CD14-positive monocyte (primary cell): ENCODE data around the gene NOP58. TPM values are rescaled to one million over a fixed set of nuclear protein-coding genes. Genes with fewer than 3 reads are reported as not detected.
"Not testable (repeated sequence)": the region's sequence is repeated elsewhere in the genome, so short reads cannot be mapped to it uniquely, and the experiment has no call there.

Source experiments
- DNase-seq, 3 donors: peaks; one replicate each; pipeline ENCODE4 v3.0.0-alpha.2; 2011 to 2022
- H2AFZ ChIP-seq: 2 replicates; pipeline ENCODE4 v1.6.0; 2012; ENCODE audit warnings: mild to moderate bottlenecking, low read depth, low read length, inconsistent platforms; ENCODE audit not compliant: insufficient read depth, poor library complexity, severe bottlenecking
- H3K27ac ChIP-seq, 2 donors: 1 replicate in 1 of 2; 2 replicates in 1 of 2; pipeline ENCODE4 v1.5.1; 2012 to 2013; ENCODE audit warnings: low read length in 2 of 2, control low read depth in 1 of 2, inconsistent platforms in 1 of 2, low read depth in 1 of 2, mild to moderate bottlenecking in 1 of 2
- H3K27me3 ChIP-seq, 2 donors: one replicate each; pipeline versions ENCODE4 v1.6.0 to v1.6.1; 2011 to 2013; ENCODE audit warnings: low read length in 2 of 2; ENCODE audit not compliant: control insufficient read depth in 2 of 2, insufficient read depth in 2 of 2
- H3K36me3 ChIP-seq, 2 donors: replicated peaks in 1 of 2; 1 replicate in 1 of 2; 2 replicates in 1 of 2; pipeline versions ENCODE4 v1.5.1 to v1.6.1; 2012 to 2013; ENCODE audit warnings: low read length in 2 of 2, control low read depth in 1 of 2, inconsistent platforms in 1 of 2, mild to moderate bottlenecking in 1 of 2; ENCODE audit not compliant: insufficient read depth in 2 of 2, control insufficient read depth in 1 of 2
- H3K4me1 ChIP-seq, 2 donors: 1 replicate in 1 of 2; 2 replicates in 1 of 2; pipeline versions ENCODE4 v1.5.1 to v1.6.1; 2012 to 2013; ENCODE audit warnings: low read length in 2 of 2, control low read depth in 1 of 2, inconsistent platforms in 1 of 2, mild to moderate bottlenecking in 1 of 2, moderate library complexity in 1 of 2; ENCODE audit not compliant: insufficient read depth in 2 of 2, control insufficient read depth in 1 of 2
- H3K4me2 ChIP-seq: replicated peaks from 2 replicates; pipeline ENCODE3; 2012; ENCODE audit warnings: low read length, moderate library complexity, mild to moderate bottlenecking; ENCODE audit not compliant: poor library complexity, severe bottlenecking; ENCODE audit errors: extremely low read depth
- H3K4me3 ChIP-seq, 3 experiments: fragments of 200-600 bp in 1 of 3; sonication (generic) in 1 of 3; replicated peaks in 1 of 3; 1 replicate in 2 of 3; 2 replicates in 1 of 3; pipeline ENCODE4 v1.5.1; 2011 to 2013; ENCODE audit warnings: low read length in 3 of 3, mild to moderate bottlenecking in 3 of 3, control low read depth in 2 of 3, low read depth in 2 of 3, inconsistent platforms in 1 of 3, moderate library complexity in 1 of 3
- H3K79me2 ChIP-seq: 2 replicates; pipeline ENCODE4 v1.6.0; 2012; ENCODE audit warnings: mild to moderate bottlenecking, control low read depth, inconsistent platforms, low read length, moderate library complexity; ENCODE audit not compliant: insufficient read depth
- H3K9ac ChIP-seq: 2 replicates; pipeline ENCODE4 v1.6.0; 2017; ENCODE audit warnings: low read length, mild to moderate bottlenecking; ENCODE audit not compliant: insufficient read depth, poor library complexity, severe bottlenecking
- H3K9me3 ChIP-seq, 2 donors: replicated peaks in 1 of 2; 1 replicate in 1 of 2; 2 replicates in 1 of 2; pipeline versions ENCODE4 v1.5.1 to v1.6.1; 2012 to 2013; ENCODE audit warnings: low read length in 2 of 2, control low read depth in 1 of 2; ENCODE audit not compliant: control insufficient read depth in 1 of 2, insufficient read depth in 1 of 2
- H4K20me1 ChIP-seq: 2 replicates; pipeline ENCODE4 v1.6.0; 2012; ENCODE audit warnings: mild to moderate bottlenecking, low read length, control low read depth, moderate library complexity; ENCODE audit not compliant: insufficient read depth
- H3K27ac Mint-ChIP-seq, 7 donors: one replicate each; pipeline ENCODE4 v1.8.0; 2020; ENCODE audit warnings: mild to moderate bottlenecking in 7 of 7, mixed read lengths in 7 of 7, moderate library complexity in 6 of 7, inconsistent platforms in 2 of 7
- H3K27me3 Mint-ChIP-seq, 3 donors: one replicate each; pipeline ENCODE4 v1.8.0; 2021 to 2022; ENCODE audit warnings: low read depth in 3 of 3, mild to moderate bottlenecking in 3 of 3, mixed read lengths in 3 of 3, moderate library complexity in 3 of 3, inconsistent platforms in 1 of 3
- H3K36me3 Mint-ChIP-seq, 2 donors: one replicate each; pipeline ENCODE4 v1.8.0; 2020; ENCODE audit warnings: mixed read lengths in 2 of 2, inconsistent platforms in 1 of 2, mild to moderate bottlenecking in 1 of 2
- H3K4me1 Mint-ChIP-seq: one replicate; pipeline ENCODE4 v1.8.0; 2020; ENCODE audit warnings: mild to moderate bottlenecking, mixed read lengths
- H3K4me3 Mint-ChIP-seq, 2 donors: one replicate each; pipeline ENCODE4 v1.8.0; 2020; ENCODE audit warnings: mild to moderate bottlenecking in 2 of 2, mixed read lengths in 2 of 2, moderate library complexity in 1 of 2
- H3K9me3 Mint-ChIP-seq, 7 donors: one replicate each; pipeline ENCODE4 v1.8.0; 2020 to 2022; ENCODE audit warnings: mixed read lengths in 7 of 7, mild to moderate bottlenecking in 6 of 7, moderate library complexity in 6 of 7, inconsistent platforms in 2 of 7
- WGBS: methylation state at CpG from one replicate; pipeline ENCODE4 v1.1.5; 2013; ENCODE audit warnings: missing lambda C conversion rate; ENCODE audit not compliant: insufficient coverage; 5-methylcytosine and 5-hydroxymethylcytosine counted together
- intact Hi-C, 2 donors: fragments of 100-400 bp; cut with micrococcal nuclease; formaldehyde crosslinking; loops; one replicate each; pipeline versions ENCODE4 v1.15.0 to v1.15.1; 2023
- polyA plus RNA-seq, 3 donors: library from polyadenylated mRNA; depleted of rRNA in 1 of 3; unstranded in 2 of 3; stranded (reverse) in 1 of 3; fragments of 300-500 nt in 2 of 3; fragments of >200 nt in 1 of 3; fragmentation: Illumina TruSeq in 2 of 3; gene quantifications; 1 replicate in 2 of 3; 2 replicates in 1 of 3; pipeline ENCODE4 v1.2.3, GENCODE V29; 2012 to 2021
- TF ChIP-seq, protein P1 (sequence below): fragments of 200-600 bp; IDR thresholded peaks from one replicate; pipeline ENCODE4 v1.8.0; 2022; ENCODE audit warnings: antibody characterized with exemption, mild to moderate bottlenecking

Gene NOP58
- polyA plus RNA-seq, 3 donors, result 19.4 to 25.4 (median 22.5) TPM

DNA sequence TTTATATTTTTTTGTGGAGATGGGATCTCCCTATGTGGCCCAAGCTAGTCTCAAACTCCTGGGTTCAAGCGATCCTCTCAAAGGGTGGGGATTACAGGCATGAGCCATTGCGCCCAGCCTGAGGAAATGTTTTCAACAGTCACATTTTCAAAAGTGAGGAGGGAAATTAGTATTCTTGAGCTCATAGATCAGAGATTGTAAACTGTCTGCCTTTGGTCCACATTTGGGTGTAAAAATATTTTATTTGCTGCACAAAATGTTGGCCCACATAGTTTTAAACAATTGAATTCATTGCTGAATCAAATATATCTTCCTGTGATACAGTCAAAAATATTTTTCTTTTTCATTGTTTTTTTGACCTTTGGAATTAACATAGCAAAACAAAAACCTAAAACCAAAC lies 48.6 kb downstream of the NOP58 start:
- no peak overlapping the region for H3K4me3 ChIP-seq
- no peak overlapping the region for H3K27ac ChIP-seq
- no peaks in the 10 kb centered on the region for H4K20me1 ChIP-seq
- TF ChIP-seq, protein P1, sequence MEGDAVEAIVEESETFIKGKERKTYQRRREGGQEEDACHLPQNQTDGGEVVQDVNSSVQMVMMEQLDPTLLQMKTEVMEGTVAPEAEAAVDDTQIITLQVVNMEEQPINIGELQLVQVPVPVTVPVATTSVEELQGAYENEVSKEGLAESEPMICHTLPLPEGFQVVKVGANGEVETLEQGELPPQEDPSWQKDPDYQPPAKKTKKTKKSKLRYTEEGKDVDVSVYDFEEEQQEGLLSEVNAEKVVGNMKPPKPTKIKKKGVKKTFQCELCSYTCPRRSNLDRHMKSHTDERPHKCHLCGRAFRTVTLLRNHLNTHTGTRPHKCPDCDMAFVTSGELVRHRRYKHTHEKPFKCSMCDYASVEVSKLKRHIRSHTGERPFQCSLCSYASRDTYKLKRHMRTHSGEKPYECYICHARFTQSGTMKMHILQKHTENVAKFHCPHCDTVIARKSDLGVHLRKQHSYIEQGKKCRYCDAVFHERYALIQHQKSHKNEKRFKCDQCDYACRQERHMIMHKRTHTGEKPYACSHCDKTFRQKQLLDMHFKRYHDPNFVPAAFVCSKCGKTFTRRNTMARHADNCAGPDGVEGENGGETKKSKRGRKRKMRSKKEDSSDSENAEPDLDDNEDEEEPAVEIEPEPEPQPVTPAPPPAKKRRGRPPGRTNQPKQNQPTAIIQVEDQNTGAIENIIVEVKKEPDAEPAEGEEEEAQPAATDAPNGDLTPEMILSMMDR, result no peak
- H3K4me2 ChIP-seq, result no peak overlapping the region
- no peaks in the 10 kb centered on the region for H3K27me3 ChIP-seq
- H3K4me1 ChIP-seq, result no peaks in the 10 kb centered on the region
- H3K4me3 Mint-ChIP-seq, result no peak overlapping the region
- intact Hi-C loops, result no loop called here
- peaks cover 9 to 19% of the 10 kb centered on the region in 2 donors for H3K36me3 Mint-ChIP-seq
- H3K27me3 Mint-ChIP-seq, result no peaks in the 10 kb centered on the region
- WGBS, result 80% methylated on average over 1 of the region's 2 CpGs
- H2AFZ ChIP-seq, result no peak overlapping the region
- H3K27ac Mint-ChIP-seq, result no peak overlapping the region
- peaks cover 3 to 10% of the 10 kb centered on the region in 2 donors for H3K36me3 ChIP-seq
- H3K9ac ChIP-seq, result no peak overlapping the region
- no peaks in the 10 kb centered on the region for H3K4me1 Mint-ChIP-seq
- H3K79me2 ChIP-seq, result no peaks in the 10 kb centered on the region
- H3K9me3 Mint-ChIP-seq, result no peaks in the 10 kb centered on the region
- no peak for DNase-seq
- no peaks in the 10 kb centered on the region for H3K9me3 ChIP-seq

GRCh38 chr2:202317080-202317857 lies 51.7 kb downstream of the NOP58 start:
- Histone ChIP-seq H3K9ac (no peak overlapping the region), H3K27ac (no peak overlapping the region), H3K79me2 (no peaks in the 10 kb centered on the region), H3K4me3 (no peak overlapping the region), H2AFZ (no peak overlapping the region), H3K36me3 (peaks cover 0 to 2% of the 10 kb centered on the region in 2 donors), H4K20me1 (no peaks in the 10 kb centered on the region), H3K9me3 (no peaks in the 10 kb centered on the region), H3K27me3 (no peaks in the 10 kb centered on the region), H3K4me2 (no peak overlapping the region), H3K4me1 (no peaks in the 10 kb centered on the region)
- Mint-ChIP-seq H3K4me3 (no peak overlapping the region), H3K27ac (no peak overlapping the region), H3K4me1 (no peaks in the 10 kb centered on the region), H3K9me3 (no peaks in the 10 kb centered on the region), H3K27me3 (no peaks in the 10 kb centered on the region), H3K36me3 (peaks cover 0 to 4% of the 10 kb centered on the region in 2 donors)
- intact Hi-C loops, result no loop called here
- WGBS, result 0% methylated on average over 1 of the region's 6 CpGs
- DNase-seq, result no peak
- TF ChIP-seq, protein P1, result no peak

- H3K4me1 ChIP-seq, intact Hi-C loops, H3K79me2 ChIP-seq, H4K20me1 ChIP-seq, H3K4me3 ChIP-seq, H3K27me3 ChIP-seq, H3K9me3 ChIP-seq, DNase-seq, H3K4me3 Mint-ChIP-seq, H3K9me3 Mint-ChIP-seq, H2AFZ ChIP-seq, H3K36me3 ChIP-seq, H3K4me2 ChIP-seq, H3K9ac ChIP-seq, H3K27me3 Mint-ChIP-seq, H3K27ac ChIP-seq, H3K4me1 Mint-ChIP-seq: not testable (repeated sequence)
- peak overlapping the region in 1 of 7 donors; percentile 21 for H3K27ac Mint-ChIP-seq
- peaks cover 13 to 19% of the 10 kb centered on the region in 2 donors for H3K36me3 Mint-ChIP-seq
- WGBS, result no CpG with 5 or more reads among the region's 3 CpGs
Measured at GRCh38 chr2:202320362-202320761, 54.8 kb downstream of the NOP58 start.
